Left lobe of liver (tissue), 2 donors: ENCODE measurements around the gene TLCD3B. TPM values are rescaled to one million over a fixed set of nuclear protein-coding genes. Genes with fewer than 3 reads are reported as not detected.

Experiments
- ATAC-seq: fragments of 200-7000 bp; cut with Tn5 transposase; one replicate; pipeline ENCODE4 v1.9.1; 2020; ENCODE audit warnings: mild to moderate bottlenecking, moderate library complexity
- DNase-seq: peaks from one replicate; pipeline ENCODE4 v3.0.0-alpha.2; 2020; ENCODE audit warnings: low spot score
- total RNA-seq: library from RNA; stranded (reverse); gene quantifications from one replicate; pipeline ENCODE4 v1.2.1, GENCODE V29; 2021
- donor health status: DM: no; HTN: no; CAD: no; lungs with moderate emphysema.
- donor health status: DM: no; HTN: yes; CAD: no.

The TLCD3B gene
- total RNA-seq, 1 donor from 2014 or later, result 0.13 TPM

GRCh38 chr16:29991571-29991904 lies 39.5 kb downstream of the TLCD3B start:
- ATAC-seq (no peak), DNase-seq (no peak)

GRCh38 chr16:29990883-29991570 lies 40.0 kb downstream of the TLCD3B start:
- ATAC-seq, result no peak
- no peak for DNase-seq

- DNase-seq (no peak), ATAC-seq (no peak)
These were observed 41.0 kb downstream of the TLCD3B start for GRCh38 chr16:29990034-29990433.

GRCh38 chr16:29989111-29989858 lies 41.8 kb downstream of the TLCD3B start:
- DNase-seq (no peak), ATAC-seq (no peak)

GRCh38 chr16:29988346-29989075 lies 42.6 kb downstream of the TLCD3B start:
- DNase-seq (no peak), ATAC-seq (no peak)

- no peak for DNase-seq
- no peak for ATAC-seq
These were observed 43.5 kb downstream of the TLCD3B start for GRCh38 chr16:29987371-29988085.

GRCh38 chr16:29986931-29987330 lies 44.1 kb downstream of the TLCD3B start:
- ATAC-seq (no peak), DNase-seq (no peak)

- ATAC-seq (no peak), DNase-seq (no peak)
These were observed 44.8 kb downstream of the TLCD3B start for GRCh38 chr16:29986231-29986630.

GRCh38 chr16:29985271-29985811 lies 45.7 kb downstream of the TLCD3B start:
- no peak for ATAC-seq

GRCh38 chr16:29984764-29985147 lies 46.3 kb downstream of the TLCD3B start:
- ATAC-seq (no peak), DNase-seq (no peak)

More at GRCh38 chr16:29985271-29985811, 45.7 kb downstream of the TLCD3B start:
- no peak for DNase-seq

- no peak for DNase-seq
- ATAC-seq, result no peak
These were observed 46.8 kb downstream of the TLCD3B start for GRCh38 chr16:29984137-29984763.

- ATAC-seq, result no peak
- DNase-seq, result no peak
These were observed 47.5 kb downstream of the TLCD3B start for GRCh38 chr16:29983420-29984136.

- DNase-seq, result no peak
- no peak for ATAC-seq
These were observed 48.3 kb downstream of the TLCD3B start for GRCh38 chr16:29982560-29983419.

- ATAC-seq, result no peak
These were observed 52.4 kb downstream of the TLCD3B start for GRCh38 chr16:29978564-29979270.

GRCh38 chr16:29978081-29978480 lies 53.0 kb downstream of the TLCD3B start:
- DNase-seq (no peak), ATAC-seq (no peak)

More at GRCh38 chr16:29978564-29979270, 52.4 kb downstream of the TLCD3B start:
- DNase-seq, result no peak

GRCh38 chr16:29977063-29977825 lies 53.8 kb downstream of the TLCD3B start:
- ATAC-seq (no peak), DNase-seq (no peak)

- ATAC-seq (no peak), DNase-seq (no peak)
These were observed 55.1 kb downstream of the TLCD3B start for GRCh38 chr16:29975811-29976511.
